Vagina (tissue), 2 donors: ENCODE results near the gene URB1.
A peak's percentile ranks its signal among the peaks of the same experiment; 100 is the strongest.

Experiments used
- POLR2A ChIP-seq, 2 donors: fragments of 450-650 bp; IDR thresholded peaks; one replicate each; pipeline ENCODE4 v1.6.1; 2017; ENCODE audit warnings: antibody characterized with exemption in 2 of 2, mild to moderate bottlenecking in 2 of 2, moderate library complexity in 2 of 2
- POLR2AphosphoS5 ChIP-seq, 2 donors: sonication (generic); formaldehyde crosslinking; IDR thresholded peaks; one replicate each; pipeline ENCODE4 v1.9.0; 2017; ENCODE audit warnings: antibody characterized with exemption in 2 of 2, mild to moderate bottlenecking in 2 of 2, low read depth in 1 of 2; ENCODE audit not compliant: insufficient read depth in 1 of 2
- TF ChIP-seq, protein P1 (sequence below), 3 experiments: fragments of 450-650 bp in 2 of 3; fragments of 200-600 bp in 1 of 3; sonication (generic) in 1 of 3; IDR thresholded peaks; one replicate each; pipeline ENCODE4 v1.5.1; 2017 to 2019; ENCODE audit warnings: antibody characterized with exemption in 3 of 3, mild to moderate bottlenecking in 2 of 3, moderate library complexity in 2 of 3

GRCh38 chr21:32351428-32351827, 41.4 kb downstream of the URB1 start:
- TF ChIP-seq, protein P1, sequence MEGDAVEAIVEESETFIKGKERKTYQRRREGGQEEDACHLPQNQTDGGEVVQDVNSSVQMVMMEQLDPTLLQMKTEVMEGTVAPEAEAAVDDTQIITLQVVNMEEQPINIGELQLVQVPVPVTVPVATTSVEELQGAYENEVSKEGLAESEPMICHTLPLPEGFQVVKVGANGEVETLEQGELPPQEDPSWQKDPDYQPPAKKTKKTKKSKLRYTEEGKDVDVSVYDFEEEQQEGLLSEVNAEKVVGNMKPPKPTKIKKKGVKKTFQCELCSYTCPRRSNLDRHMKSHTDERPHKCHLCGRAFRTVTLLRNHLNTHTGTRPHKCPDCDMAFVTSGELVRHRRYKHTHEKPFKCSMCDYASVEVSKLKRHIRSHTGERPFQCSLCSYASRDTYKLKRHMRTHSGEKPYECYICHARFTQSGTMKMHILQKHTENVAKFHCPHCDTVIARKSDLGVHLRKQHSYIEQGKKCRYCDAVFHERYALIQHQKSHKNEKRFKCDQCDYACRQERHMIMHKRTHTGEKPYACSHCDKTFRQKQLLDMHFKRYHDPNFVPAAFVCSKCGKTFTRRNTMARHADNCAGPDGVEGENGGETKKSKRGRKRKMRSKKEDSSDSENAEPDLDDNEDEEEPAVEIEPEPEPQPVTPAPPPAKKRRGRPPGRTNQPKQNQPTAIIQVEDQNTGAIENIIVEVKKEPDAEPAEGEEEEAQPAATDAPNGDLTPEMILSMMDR (IDR thresholded peaks at IDR 0.05): no peak
- TF ChIP-seq POLR2A (IDR thresholded peaks at IDR 0.05) (no peak), POLR2AphosphoS5 (IDR thresholded peaks at IDR 0.05; ENCODE audit: insufficient read depth in 1 of 2, low read depth in 1 of 2) (peak; percentile 35 to 63)
